Activated naive CD8-positive, alpha-beta T cell treated with anti-CD3 and anti-CD28 coated beads, Interleukin-2, amount 50 U/mL, for 24 hours (primary cell): ENCODE data around the gene MTCH2.
A peak's percentile ranks its signal among the peaks of the same experiment; 100 is the strongest.

Experiments
- ATAC-seq: fragments of 150-1000 bp; cut with Tn5 transposase; one replicate; pipeline ENCODE4 v1.10.0; 2021
- DNase-seq: peaks from one replicate; pipeline ENCODE4 v3.0.0; 2021
- H3K27ac Mint-ChIP-seq: one replicate; pipeline ENCODE4 v1.8.0; 2021; ENCODE audit warnings: mild to moderate bottlenecking, mixed read lengths
- H3K27me3 Mint-ChIP-seq: one replicate; pipeline ENCODE4 v1.8.0; 2021; ENCODE audit warnings: mixed read lengths
- H3K36me3 Mint-ChIP-seq: one replicate; pipeline ENCODE4 v1.8.0; 2021; ENCODE audit warnings: low read depth, mixed read lengths
- H3K4me1 Mint-ChIP-seq: one replicate; pipeline ENCODE4 v1.8.0; 2021; ENCODE audit warnings: mixed read lengths
- H3K4me3 Mint-ChIP-seq: one replicate; pipeline ENCODE4 v1.8.0; 2021; ENCODE audit warnings: mild to moderate bottlenecking, moderate library complexity, mixed read lengths
- H3K9me3 Mint-ChIP-seq: one replicate; pipeline ENCODE4 v1.8.0; 2021; ENCODE audit warnings: mixed read lengths

Gene MTCH2

GRCh38 chr11:47589977-47590861 is 52.1 kb downstream of the MTCH2 start:
- Mint-ChIP-seq H3K36me3 (no peaks in the 10 kb centered on the region), H3K27me3 (peaks cover 25% of the 10 kb centered on the region), H3K9me3 (no peaks in the 10 kb centered on the region), H3K4me3 (no peak overlapping the region), H3K27ac (no peak overlapping the region), H3K4me1 (peaks cover 12% of the 10 kb centered on the region)
- no peak for DNase-seq
- ATAC-seq: no peak

GRCh38 chr11:47589584-47589976 is 52.8 kb downstream of the MTCH2 start:
- peaks cover 12% of the 10 kb centered on the region for H3K4me1 Mint-ChIP-seq
- DNase-seq (no peak), ATAC-seq (no peak)
- H3K27ac Mint-ChIP-seq: no peak overlapping the region
- peaks cover 22% of the 10 kb centered on the region for H3K27me3 Mint-ChIP-seq
- no peaks in the 10 kb centered on the region for H3K9me3 Mint-ChIP-seq
- H3K36me3 Mint-ChIP-seq: no peaks in the 10 kb centered on the region
- H3K4me3 Mint-ChIP-seq: no peak overlapping the region

DNA sequence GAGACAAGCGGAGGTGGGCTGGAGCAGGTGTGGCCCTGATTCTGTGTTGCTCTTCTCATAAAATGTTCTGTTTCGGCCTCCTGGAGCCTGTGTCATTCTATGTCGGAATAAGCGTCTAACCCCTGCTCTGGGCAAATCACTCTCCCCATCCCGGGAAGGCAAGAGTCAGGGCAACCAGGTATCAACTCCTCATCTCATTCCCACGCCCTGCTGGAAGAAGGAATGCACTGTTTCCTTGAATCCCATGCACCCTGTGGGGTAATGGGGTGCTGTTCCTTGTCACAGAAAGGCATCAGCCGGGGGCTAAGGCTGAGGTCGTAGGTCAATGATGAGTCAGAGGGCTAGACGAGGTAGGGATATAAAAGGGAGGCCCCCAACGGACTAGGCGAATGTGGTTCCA is 53.2 kb downstream of the MTCH2 start:
- no peak overlapping the region for H3K4me3 Mint-ChIP-seq
- DNase-seq (no peak), ATAC-seq (no peak)
- peaks cover 3% of the 10 kb centered on the region for H3K36me3 Mint-ChIP-seq
- peaks cover 19% of the 10 kb centered on the region for H3K27me3 Mint-ChIP-seq
- peaks cover 10% of the 10 kb centered on the region for H3K4me1 Mint-ChIP-seq
- no peaks in the 10 kb centered on the region for H3K9me3 Mint-ChIP-seq
- no peak overlapping the region for H3K27ac Mint-ChIP-seq

DNA sequence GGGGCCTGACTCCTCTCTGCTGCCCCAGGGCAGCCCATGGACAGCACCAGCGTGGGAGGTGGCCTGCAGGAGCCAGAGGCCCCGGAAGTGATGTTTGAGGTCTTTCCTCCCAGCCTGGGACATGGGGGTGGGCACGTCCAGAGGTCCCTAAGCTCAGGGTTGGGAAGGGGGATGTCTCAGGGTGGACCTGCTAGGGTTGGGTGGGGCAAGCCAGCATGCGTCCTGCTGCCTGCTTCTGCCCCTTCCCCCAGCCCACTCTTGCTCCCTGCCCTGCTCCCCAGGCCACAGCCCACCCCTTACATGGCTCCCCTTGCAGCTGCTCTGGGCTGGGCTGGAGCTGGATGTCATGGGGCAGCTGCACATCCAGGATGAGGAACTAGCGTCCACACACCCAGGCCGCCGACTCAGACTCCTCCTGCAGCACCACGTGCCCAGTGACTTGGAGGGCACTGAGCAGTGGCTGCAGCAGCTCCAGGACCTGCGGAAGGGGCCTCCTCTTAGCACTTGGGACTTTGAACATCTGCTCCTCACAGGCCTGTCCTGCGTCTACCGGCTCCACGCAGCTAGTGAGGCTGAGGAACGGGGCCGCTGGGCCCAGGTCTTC is 54.5 kb downstream of the MTCH2 start:
- Mint-ChIP-seq H3K9me3 (no peaks in the 10 kb centered on the region), H3K4me3 (no peak overlapping the region), H3K4me1 (peaks cover 6% of the 10 kb centered on the region), H3K36me3 (peaks cover 10% of the 10 kb centered on the region), H3K27me3 (peaks cover 8% of the 10 kb centered on the region), H3K27ac (no peak overlapping the region)
- DNase-seq (no peak), ATAC-seq (no peak)

GRCh38 chr11:47587039-47587716 is 55.2 kb downstream of the MTCH2 start:
- H3K9me3 Mint-ChIP-seq: no peaks in the 10 kb centered on the region
- no peak for DNase-seq
- peaks cover 16% of the 10 kb centered on the region for H3K36me3 Mint-ChIP-seq
- no peak for ATAC-seq
- peaks cover 6% of the 10 kb centered on the region for H3K4me1 Mint-ChIP-seq
- no peak overlapping the region for H3K27ac Mint-ChIP-seq
- no peak overlapping the region for H3K4me3 Mint-ChIP-seq
- peaks cover 3% of the 10 kb centered on the region for H3K27me3 Mint-ChIP-seq

DNA sequence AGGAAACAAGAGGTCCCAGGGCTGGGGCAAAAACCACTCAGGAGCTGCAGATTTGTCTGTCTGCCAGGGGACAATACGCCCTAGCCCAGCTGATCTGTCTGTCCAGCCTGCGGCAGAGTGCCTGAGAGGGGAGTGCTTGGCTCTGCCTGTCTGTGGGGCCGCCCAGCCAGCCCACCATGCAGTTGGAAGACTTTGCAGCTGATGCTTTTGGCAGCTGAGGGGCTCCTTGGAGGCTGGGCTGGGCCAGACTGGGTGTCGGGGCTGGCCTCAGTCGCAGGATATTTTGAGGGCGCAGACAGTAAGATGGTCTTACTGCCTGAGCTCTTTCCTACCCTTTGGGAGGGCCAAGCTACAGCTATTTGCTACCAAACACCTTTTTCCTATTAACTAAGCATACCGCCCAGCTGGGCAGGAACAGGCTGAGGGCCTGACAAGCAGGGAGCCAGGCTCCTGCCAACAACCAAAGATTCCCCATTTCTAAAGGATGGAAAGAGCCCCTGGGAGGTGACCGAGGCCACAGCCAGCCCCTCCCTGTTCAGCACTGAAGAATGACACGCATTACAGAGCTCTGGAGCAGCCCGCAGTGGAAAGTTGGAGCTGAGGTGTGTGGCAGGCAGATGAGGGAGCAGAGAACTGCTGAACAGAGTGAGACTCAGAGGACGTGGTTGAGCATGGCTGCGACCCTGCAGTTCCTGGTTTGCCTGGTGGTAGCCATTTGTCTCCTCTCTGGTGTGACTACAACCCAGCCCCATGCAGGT is 56.1 kb downstream of the MTCH2 start, which contains the start of gene FAM180B:
Gene FAM180B, plus strand, starts transcription at position 581 of the 758 bp plus-strand sequence. Its CDS starts 91 bp downstream, at position 672.
- Mint-ChIP-seq H3K9me3 (no peaks in the 10 kb centered on the region), H3K27me3 (no peaks in the 10 kb centered on the region), H3K27ac (no peak within 1 kb of the TSS), H3K4me1 (peaks cover 1% of the 10 kb centered on the region), H3K36me3 (peaks cover 23% of the 10 kb centered on the region), H3K4me3 (no peak within 1 kb of the TSS)
- no peak for ATAC-seq
- DNase-seq: no peak

GRCh38 chr11:47583844-47584243 is 58.5 kb downstream of the MTCH2 start:
- ATAC-seq (no peak), DNase-seq (no peak)
- no peaks in the 10 kb centered on the region for H3K9me3 Mint-ChIP-seq
- H3K4me1 Mint-ChIP-seq: peaks cover 19% of the 10 kb centered on the region
- H3K36me3 Mint-ChIP-seq: peaks cover 40% of the 10 kb centered on the region
- no peak overlapping the region for H3K4me3 Mint-ChIP-seq
- no peak overlapping the region for H3K27ac Mint-ChIP-seq
- peaks cover under 1% of the 10 kb centered on the region for H3K27me3 Mint-ChIP-seq

DNA sequence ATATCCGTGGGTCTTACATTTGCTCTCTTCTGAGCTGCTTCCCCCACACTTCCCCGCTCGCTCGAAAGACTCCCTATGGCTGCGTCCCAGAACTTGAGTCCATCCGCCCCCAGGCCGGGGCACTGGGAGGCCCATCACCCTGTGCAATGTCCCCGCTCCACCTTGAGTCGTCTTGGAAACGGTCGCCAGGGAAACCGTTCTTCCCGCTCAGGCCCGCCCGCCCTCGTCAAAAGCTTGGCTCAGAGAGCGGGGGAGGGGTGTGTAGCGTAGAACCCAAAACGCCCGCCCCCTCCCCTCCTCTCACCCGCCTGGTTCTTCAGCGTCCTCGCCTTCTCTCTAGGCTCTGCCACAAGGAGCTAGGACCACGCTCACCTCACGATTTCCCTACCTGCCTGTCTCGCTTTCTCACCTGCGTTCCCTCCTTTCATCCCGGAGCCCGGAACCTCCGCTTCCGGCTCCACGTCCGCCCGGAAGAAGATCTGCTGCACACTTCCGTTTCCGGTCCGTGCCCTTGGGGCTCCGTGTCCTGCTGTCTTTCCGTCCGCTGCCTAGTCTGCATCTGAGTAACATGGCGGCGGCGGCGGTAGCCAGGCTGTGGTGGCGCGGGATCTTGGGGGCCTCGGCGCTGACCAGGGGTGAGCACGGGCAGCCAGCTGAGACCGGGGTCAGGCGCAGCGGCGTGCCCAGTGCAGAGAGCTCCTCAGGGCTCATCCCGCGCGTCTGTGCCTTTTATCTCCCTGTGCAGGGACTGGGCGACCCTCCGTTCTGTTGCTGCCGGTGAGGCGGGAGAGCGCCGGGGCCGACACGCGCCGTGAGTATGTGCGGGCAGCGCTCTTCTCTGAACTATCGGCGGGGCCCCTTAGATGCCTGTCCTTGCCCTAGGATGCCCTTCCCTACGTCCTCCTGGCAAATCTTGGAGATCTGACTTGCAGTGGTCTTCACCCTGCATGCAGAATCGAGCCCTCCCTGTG is 63.5 kb downstream of the MTCH2 start, which contains the start of the genes KBTBD4 and NDUFS3:
Gene KBTBD4, minus strand, starts transcription at position 447 of the 971 bp plus-strand sequence. Its CDS starts 19 bp downstream, at position 428.
Gene NDUFS3, plus strand, starts transcription at position 551 of the 971 bp plus-strand sequence. Its CDS starts 18 bp downstream, at position 569.
- Mint-ChIP-seq H3K27ac (peak within 1 kb of the TSS; percentile 97), H3K36me3 (peaks cover 57% of the 10 kb centered on the region), H3K4me3 (peak within 1 kb of the TSS; percentile 99), H3K9me3 (no peaks in the 10 kb centered on the region), H3K4me1 (peaks cover 47% of the 10 kb centered on the region), H3K27me3 (peaks cover 2% of the 10 kb centered on the region)
- peak; percentile 96 for ATAC-seq
- DNase-seq: peak; percentile 90

DNA sequence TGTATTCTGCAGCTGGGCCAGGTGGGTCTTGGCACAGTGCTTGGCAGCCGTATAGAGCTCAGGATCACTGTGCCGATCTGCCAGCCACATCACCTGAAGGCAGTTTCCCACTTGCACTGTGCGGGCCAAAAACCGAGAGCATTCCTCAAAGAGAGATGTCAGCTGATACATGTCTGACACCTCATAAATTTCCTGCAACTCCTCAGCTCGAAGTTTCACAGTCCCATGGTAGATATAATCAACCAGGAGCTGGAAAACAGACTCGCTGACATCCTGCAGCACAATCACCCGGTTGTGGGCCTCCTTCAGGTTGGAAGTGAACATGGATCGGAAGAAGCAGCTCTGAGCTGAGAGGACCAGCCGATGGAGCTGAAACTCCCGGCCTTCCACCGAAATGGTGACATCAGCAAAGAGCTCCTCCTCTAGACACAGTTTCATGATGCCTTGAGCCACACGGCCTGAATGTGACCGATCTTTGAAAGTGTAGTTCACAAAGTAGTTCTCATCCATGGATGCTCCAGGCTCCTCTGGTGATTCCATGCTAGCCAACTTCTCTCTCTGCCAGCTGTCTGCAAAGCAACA is 64.8 kb downstream of the MTCH2 start:
- ATAC-seq: no peak
- peak overlapping the region; percentile 97 for H3K27ac Mint-ChIP-seq
- peaks cover 47% of the 10 kb centered on the region for H3K4me1 Mint-ChIP-seq
- peaks cover 2% of the 10 kb centered on the region for H3K27me3 Mint-ChIP-seq
- no peaks in the 10 kb centered on the region for H3K9me3 Mint-ChIP-seq
- peaks cover 59% of the 10 kb centered on the region for H3K36me3 Mint-ChIP-seq
- H3K4me3 Mint-ChIP-seq: peak overlapping the region; percentile 99
- DNase-seq: no peak

DNA sequence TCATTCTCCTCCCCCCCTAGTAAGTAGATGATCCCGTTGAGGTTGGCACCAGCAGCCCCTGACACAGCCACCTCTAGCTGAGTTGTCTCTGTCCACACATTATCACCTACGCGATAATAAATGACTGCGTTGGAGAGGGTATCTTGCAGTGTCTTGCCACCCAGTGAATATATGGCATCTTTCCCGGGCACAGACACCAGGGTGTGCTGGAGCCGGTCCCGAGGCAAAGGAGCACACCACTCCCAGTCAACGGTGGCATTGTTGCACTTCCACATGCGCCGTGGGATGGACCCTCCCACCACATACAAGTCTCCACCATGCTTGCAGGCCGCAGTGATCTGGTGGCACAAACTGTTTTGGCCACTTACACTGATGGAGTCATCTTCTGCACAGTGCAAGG is 69.0 kb downstream of the MTCH2 start:
- no peaks in the 10 kb centered on the region for H3K9me3 Mint-ChIP-seq
- H3K4me3 Mint-ChIP-seq: no peak overlapping the region
- ATAC-seq: no peak
- H3K27ac Mint-ChIP-seq: no peak overlapping the region
- H3K36me3 Mint-ChIP-seq: peaks cover 42% of the 10 kb centered on the region
- no peaks in the 10 kb centered on the region for H3K27me3 Mint-ChIP-seq
- DNase-seq: no peak
- H3K4me1 Mint-ChIP-seq: peaks cover 23% of the 10 kb centered on the region

GRCh38 chr11:47572715-47573255 is 69.6 kb downstream of the MTCH2 start:
- H3K27ac Mint-ChIP-seq: peak overlapping the region; percentile 22
- no peak for DNase-seq
- H3K36me3 Mint-ChIP-seq: peaks cover 42% of the 10 kb centered on the region
- H3K9me3 Mint-ChIP-seq: no peaks in the 10 kb centered on the region
- ATAC-seq: no peak
- H3K4me3 Mint-ChIP-seq: no peak overlapping the region
- H3K27me3 Mint-ChIP-seq: no peaks in the 10 kb centered on the region
- H3K4me1 Mint-ChIP-seq: peaks cover 18% of the 10 kb centered on the region

DNA sequence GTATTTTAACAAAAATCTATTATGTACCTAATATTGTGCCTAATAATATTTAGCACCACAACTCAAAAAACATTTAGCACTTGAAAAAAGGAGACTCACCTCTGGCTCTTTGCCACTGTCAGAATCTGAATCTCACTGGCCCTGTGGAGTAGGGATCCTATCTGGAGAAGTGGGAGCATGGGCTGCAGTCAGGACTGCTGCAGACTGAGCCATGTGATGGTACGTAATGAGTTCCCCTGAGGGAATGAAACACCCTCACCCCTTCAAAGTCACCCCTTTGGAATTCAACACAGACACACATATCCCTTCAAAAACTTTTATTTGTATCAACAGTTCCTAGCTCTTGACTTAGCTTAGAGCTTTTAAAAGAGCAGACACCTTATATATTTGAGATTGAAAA is 70.5 kb downstream of the MTCH2 start:
- DNase-seq (no peak), ATAC-seq (no peak)
- Mint-ChIP-seq H3K4me3 (no peak overlapping the region), H3K9me3 (no peaks in the 10 kb centered on the region), H3K4me1 (peaks cover 12% of the 10 kb centered on the region), H3K36me3 (peaks cover 39% of the 10 kb centered on the region), H3K27ac (no peak overlapping the region), H3K27me3 (no peaks in the 10 kb centered on the region)

DNA sequence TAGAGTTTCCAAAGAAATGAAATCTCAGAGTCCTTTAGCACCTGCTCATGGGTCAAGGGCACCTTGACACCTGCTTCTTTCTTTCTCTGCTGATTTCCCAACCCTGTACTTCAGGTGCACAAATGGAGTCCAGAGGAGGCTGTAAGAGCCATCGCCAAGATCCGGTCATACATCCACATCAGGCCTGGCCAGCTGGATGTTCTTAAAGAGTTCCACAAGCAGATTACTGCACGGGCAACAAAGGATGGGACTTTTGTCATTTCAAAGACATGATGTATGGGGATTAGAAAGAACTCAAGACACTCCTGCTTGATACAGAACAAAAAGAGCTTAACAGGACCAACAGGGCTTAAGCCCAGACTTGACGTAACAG is 71.0 kb downstream of the MTCH2 start:
- no peaks in the 10 kb centered on the region for H3K27me3 Mint-ChIP-seq
- H3K4me1 Mint-ChIP-seq: peaks cover 12% of the 10 kb centered on the region
- H3K27ac Mint-ChIP-seq: no peak overlapping the region
- no peak overlapping the region for H3K4me3 Mint-ChIP-seq
- no peak for DNase-seq
- ATAC-seq: no peak
- H3K9me3 Mint-ChIP-seq: no peaks in the 10 kb centered on the region
- peaks cover 43% of the 10 kb centered on the region for H3K36me3 Mint-ChIP-seq
